ENCODE measurements around the gene TMEM184B.

TMEM184B gene

DNA sequence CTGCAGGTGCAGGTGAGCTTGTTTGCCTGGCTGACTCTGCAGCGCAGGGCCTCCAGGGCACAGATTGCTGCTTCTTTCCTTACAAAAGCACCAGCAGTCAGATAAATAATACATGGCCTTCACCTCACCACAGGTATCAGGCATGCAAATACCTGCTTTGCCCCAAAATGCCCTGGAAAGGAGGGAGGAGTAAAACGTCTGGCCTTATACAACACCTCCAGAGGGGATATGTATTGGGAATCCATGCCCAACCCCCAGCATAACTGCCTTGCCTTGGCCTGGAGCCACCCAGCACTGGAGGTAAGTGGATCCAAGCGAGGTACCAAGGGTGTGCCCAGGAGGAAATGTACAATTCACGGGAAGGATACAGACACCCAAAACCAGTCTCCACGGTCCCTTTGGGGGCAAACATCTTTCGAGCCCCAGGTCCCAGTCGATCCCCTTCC is 860 bp downstream of the TMEM184B start:
- peak; percentile 32 for DNase-seq

DNA sequence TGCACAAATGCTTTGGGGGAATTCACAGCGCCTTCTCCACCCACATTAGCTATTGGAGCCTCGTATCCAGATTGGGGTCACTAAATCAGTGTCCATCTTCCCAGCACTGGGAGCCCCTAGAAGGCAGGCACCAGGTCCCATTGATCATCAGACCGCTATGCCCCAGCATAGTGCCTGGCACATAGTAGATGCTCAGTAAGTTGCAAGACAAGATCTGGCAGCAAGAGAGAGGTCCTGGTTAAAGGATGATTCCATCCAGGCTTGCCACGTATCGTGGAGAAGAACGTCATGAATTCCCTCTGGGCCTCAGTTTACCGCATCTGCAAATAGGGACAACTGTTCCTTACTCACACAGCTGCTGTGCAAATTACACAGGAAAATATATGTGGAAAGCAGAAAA is 1.7 kb downstream of the TMEM184B start:
- no peak for DNase-seq

DNA sequence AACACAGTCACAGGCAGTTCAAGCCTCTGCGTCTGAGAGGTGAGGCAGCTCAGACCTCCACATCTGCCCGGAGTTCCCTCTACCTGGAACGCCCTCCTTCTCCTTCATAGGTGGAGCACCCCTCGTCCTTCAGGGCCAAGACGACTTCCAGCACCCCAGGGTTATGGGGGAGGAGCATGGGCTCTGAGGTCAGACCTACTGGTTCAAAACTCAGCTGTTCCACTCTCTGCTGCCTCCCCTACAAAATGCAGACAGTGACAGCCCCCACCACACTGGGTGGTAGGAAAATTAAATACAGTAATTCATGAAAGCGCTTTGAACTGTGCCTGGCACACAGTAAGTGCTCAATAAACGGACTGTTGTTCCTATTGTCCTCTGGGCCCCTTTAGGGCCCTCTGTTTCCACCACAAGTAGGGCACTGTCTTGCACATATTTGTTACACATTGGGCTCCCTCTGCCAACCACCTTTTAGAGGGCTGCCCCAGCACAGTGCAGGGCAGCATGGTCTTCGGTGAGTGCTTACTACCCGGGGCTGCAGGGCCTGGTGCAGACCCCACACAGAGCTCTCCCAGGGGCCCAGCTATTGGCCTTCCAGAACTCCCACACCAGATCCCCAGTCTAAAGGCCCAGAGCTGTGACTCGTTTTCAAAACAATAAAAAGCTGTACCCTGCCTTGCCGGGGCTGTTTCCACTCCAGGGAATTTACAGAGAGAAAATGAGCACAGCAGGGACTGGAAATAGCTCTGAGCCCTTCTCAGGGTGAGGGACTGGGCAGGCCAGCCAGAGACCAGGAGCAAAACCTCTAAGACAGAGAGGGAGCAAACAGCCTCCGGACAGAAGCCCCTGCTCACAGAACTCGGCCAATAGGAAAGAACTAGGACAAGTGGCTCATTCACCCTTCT is 2.5 kb downstream of the TMEM184B start:
- no peak for DNase-seq

DNA sequence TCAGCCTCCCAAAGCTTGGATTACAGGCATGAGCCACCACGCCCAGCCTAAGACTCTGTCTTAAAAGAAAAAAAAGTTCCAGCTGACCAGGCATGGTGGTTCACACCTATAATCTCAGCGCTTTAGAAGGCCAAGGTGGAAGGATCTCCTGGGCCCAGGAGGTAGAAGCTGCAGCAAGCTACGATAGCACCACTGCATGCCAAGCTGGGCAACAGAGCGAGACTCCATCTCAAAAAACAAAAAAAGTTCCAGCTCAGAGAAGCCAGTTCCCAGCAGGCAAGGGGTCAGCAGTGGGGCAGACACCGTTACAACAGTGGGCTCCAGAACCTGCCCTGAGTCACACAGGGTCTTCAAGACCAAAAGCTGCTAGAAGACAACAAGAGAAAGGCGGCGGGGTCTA is 3.3 kb downstream of the TMEM184B start:
- no peak for DNase-seq

DNA sequence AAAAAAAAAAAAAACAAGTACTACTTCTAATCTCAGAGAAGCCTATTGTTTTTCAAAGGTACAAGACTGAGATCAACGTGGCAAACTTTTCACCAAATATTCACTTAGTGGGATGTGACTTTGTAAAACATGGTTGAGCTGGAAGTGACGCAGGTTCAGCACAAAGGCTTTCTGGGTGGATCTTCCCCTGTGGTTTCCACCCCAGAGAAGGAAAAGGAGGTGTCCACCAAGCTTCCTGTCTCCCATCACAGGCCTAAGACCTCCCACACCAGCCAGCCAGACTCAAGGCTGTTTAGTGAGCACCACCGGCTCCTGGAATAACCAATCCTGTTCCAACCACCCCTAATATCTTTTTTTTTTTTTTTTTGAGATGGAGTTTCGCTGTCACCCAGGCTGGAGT is 5.7 kb downstream of the TMEM184B start:
- DNase-seq: no peak

DNA sequence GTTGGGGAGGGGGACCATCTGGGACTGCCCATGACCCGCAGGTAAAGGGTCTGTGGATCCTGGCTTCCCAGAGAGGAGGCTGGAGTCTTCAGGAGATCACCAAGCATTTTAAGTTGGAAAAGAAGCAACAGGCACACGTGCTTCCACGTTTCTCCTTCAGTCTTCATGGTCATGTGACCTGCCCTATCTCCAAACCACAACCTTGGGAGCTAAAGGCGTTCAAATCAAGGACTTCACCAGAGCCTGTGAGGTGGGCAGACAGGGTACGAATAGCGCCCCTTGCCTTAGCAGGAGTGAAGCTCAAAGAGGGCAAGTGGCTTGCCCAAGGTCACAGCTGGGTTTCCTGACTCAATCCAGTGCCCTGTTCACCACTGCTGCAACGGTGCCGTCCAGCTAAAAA is 6.7 kb downstream of the TMEM184B start:
- no peak for DNase-seq

DNA sequence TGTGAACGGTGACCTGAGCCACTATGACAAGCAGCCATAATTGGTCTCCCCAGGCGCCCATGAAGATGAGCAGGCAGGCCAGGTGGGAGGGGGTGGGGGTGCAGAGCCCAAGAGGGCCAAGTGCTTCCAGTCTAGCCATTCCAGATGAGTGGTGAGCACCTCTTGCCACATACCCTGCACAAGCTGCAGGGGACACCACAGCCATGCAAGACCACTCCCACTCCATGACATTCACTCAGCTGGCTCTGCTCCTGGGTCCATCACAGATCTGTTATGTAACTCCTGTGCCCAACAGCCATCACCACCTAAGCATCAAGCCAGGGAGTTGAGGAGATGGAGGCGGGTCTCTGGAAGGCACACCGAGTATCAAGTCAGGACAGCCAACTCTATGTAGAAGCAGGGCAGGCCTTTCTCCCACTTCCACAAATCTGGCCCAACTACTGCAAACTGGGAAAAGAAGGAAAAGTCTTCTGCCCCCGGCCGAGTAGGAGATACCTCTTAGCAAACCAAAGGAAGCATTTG is 8.4 kb downstream of the TMEM184B start:
- DNase-seq: no peak

DNA sequence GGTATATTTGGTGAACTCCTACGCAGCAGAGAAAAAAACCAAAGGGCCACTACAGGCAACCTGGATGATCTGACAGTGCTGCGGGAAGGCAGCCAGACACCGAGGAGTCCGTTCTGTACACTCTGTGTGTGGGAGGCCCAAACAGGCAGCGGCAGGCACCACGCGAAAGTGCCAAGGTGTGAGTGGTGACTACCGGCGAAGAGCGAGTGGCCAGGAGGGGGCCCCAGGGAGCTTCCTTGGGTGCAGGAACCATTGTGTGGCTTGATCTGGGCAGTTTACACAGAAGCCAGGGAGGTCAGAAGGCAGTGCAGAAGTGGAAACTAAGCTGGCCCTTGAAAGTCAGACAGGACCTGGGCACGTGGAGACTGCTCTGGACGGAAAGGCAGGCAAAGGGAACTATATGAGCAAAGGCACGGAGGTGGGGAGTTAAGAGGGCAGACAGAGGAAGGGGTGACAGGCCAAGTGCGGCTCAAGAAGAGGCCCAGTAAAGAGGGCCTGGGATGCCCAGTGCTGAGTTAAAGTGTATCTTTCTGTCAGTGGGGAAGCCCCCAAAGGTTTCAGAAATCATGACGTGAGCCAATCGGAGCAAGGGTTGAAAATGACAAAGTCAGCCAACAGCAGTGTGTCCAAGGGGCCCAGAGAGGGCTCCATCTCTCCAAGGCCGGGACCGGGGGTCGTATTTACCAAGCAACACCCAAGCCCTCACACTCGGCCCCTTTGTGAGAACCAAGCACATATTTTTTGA is 10.6 kb downstream of the TMEM184B start:
- DNase-seq: peak; percentile 39

DNA sequence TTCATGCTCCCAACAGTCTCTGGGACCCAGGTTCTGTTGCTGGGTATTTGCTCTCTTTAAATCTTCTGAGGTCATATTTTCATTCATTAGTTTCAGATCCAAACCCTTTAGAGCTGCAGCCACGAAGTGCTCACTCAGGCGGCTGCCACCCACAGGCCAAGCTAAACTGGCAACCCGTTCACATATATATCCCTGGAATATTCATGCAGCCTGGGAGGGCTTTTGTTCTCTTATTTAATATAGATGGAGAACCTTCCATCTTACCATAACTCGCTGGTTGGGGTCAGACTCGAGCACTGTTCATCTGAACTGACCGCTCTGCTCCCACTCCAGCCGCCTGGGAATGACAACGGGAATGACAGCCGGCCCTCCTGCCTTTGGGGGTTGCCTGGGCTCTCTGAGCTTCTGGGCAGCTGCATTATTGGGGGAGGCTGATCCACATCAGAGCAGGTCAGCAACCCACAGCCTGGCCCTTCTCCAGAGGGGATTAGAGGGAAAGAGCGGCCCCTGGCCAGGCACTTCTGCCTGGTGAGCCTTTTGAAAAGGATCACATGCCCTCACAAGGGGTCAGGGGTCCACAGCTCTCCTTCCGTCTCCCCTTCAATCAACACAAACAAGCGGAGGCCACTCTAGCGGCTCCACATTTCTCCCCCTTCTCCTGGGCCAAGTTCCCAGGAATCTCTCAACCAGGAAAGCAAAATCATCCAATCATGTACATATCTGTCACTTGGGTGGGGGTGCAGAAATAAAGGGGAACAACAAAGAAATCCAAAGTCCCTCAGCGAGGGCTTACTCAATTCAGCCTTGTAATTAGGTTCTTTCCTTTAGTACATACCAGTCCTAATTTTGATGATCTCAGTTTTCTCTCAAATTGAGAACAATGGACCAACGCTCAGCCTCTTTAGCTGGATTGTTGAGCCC is 11.8 kb downstream of the TMEM184B start:
- no peak for DNase-seq

DNA sequence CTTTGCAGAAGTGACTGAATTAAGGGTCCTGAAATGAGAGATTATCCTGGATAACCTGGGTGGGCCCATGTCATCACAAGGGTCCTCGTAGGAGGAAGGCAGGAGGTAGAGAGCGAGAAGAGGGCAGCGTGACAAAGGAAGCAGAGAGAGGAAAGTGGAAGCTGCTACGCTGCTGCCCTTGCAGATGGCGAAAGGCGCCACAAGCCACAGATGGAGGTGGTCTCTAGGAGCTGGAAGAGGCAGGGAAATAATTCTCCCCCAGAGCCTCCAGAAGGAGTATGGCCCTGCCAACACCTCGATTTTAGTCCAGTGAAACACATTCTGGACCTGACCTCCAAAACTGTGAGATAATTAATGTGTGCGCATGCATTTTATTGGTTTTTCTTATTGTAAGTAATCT is 13.4 kb downstream of the TMEM184B start:
- no peak for DNase-seq

DNA sequence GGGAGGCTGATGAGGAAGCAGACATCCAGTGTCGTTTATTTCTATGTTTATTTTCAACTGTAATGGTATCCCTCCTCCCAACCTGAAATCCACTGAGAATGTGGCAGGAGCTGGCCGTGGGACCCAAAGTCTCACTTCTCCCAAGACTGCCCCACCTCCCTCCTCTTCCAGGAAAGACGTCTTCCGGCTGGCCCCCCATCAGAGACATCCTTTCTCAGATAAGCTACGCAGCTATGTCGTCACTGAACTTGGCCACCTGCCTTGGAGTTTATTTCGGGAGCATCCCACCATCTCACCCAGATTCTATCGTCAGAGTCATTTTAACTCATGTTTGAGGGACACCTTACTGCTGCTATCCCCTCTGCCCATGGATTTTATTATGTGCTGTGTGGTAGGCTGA is 13.9 kb downstream of the TMEM184B start:
- no peak for DNase-seq

DNA sequence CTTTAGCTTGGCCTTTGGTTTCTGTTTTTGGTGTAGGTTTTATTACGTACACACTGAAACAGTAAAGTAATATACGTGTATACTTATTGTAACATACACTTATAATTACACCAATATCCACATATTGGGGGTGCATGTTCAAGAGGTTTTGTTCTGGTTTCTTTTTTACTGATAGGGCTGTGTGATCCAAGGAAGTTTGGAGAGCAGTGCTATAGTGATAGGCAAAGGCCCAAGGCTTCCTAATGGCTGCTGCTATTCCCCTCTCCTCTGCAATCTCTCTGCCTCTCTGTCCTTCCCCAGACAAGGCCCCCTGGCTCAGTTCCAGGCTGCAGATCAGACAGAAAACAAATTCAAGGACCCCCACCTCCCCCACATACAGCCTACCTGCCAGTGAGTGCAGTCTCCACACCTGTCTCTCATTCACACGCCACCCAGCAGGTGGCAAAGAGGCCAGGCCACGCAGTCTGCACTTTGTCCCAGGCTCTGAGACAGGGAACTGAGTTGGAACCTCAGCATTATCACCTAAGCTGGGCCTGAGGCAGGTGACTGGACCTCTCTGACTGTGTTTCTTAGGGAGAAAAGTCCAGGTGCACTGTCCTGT is 15.1 kb downstream of the TMEM184B start:
- DNase-seq: no peak

DNA sequence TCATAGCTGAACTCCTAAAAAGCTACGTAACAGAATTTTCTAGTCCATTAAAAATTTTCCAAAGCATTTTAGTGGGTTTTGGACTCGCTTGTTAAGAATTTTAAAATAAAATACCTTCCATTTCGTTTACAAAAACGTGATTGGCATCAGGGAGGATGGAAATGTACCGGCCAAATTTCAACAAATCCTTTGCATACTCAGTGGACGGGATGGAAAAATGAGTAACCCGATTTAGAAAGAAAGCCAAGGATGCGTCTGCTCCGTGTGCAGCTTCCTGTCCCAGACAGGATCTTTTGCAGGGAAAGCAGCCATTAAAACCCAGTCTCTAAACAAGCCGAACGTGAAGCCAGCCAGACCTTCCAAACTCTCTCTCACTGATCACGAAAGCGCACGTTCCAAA is 15.6 kb downstream of the TMEM184B start:
- no peak for DNase-seq

DNA sequence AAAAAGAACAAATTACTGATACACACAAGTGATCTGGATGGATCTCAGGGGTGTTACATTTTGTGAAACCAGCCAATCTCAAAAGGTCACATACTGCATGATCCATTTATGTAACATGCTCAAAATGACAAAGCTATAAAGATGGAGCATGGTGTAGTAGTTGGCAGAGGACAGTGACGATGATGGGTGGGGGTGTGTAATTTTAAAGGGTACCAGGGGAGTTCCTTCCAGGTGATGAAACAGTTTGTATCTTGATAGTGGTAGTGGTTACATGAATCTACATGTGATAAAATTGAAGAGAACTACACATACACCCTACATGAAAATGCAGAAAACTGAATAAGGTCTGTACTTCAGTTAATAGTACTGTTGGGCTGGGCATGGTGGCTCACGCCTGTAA is 17.1 kb downstream of the TMEM184B start:
- no peak for DNase-seq

DNA sequence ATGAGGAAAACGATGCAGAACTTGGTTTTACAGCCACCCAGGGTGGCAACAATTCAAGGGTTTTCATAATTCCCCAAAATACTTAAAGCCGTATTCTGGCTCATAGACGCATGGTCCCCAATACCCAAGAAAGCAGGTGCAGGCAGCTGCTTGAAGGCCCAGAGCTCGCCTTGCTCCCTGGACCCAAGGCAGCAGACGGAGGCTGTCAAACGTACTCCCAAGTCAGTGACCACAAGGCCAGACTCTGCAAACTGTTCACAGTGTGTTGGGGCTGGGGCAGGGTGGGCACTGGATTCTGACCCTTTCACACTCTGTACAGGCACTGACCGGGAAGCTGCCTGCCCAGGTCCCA is 21.5 kb downstream of the TMEM184B start:
- no peak for DNase-seq

DNA sequence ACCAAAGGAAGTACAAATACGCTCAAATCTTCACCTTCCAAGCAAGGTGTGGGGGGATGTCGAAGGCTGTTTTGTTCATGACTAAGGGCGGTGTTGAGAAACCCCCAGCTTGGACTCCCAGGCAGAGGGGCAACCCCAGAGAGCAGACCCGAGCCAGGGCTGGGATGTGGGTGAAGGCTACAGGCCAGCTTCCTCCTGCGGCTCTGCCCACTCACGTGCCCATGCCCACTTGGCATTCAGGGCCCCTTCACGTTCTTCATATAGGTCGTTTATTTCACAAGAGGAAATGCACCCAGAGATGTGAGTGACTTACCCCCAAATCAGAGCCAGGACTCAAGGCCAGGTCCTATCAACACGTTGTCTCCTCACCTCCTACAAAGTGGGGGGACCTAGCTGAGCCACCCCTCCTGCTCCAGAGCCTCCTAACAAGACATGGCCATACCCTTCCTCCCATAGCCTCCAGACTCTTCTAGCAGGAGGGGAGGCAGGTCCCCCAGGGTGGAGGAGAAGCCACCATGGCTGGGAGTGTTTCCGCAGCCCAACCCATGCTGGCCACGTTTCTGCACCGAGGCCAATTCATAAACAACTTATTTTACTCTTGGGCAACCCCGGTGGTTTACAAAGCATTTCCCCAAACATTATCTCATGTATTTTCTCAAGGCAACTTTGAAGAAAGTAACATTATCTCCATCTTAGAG is 22.0 kb downstream of the TMEM184B start:
- no peak for DNase-seq

DNA sequence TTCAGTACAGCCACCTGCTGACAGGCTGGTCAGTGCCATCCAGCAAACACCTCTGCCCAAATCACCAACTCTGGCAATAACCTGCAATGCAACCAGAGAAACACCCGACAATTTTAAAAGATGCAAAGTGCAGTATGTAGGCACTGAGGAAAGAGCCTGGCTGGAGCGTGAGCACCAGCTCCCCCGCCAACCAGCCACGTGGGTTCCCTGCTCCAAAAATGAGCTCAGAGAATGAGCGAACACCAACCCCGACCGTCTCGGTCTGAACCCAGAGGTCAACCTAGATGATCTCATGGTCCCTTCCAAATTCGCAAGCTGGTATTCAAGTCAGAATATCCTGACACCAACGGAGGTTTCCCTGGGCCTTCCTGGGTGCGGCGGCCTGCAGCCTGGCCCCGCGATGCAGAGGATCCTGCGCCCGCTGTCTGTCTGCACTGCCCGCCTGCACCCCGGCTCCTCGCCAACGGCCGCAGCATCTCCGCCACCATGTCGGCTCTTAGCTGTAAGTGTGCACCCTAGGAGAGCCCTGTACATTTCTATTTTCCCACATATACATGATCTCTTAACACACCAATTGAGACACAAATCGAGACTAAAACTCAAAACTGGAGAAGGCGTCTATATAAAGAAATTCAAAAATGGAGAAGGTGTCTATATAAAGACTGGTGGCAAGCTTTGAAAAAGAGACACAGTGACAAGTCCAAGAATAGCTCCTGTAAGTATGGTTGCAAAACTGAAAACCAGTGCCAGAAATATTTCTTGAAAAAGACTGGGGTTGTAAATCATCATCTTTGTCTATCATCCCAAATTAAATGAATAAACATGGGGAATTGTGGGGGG is 22.8 kb downstream of the TMEM184B start:
- DNase-seq: no peak

DNA sequence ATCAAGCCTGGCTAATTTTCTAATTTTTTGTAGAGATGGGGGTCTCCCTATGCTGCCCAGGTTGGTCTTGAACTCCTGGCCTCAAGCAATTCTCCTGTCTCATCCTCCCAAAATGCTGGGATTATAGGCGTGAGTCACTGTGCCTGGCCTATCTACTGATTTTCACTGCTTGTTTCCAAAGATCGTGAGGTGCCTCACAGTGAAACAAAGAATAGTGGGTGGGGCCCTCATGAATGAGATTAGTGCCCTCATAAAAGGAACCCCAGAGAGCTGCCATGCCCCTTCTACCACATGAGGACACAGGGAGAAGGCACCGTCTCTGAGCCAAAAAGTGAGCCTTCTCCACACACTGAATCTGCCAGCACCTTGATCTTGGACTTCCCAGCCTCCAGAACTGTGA is 23.5 kb downstream of the TMEM184B start:
- DNase-seq: no peak

DNA sequence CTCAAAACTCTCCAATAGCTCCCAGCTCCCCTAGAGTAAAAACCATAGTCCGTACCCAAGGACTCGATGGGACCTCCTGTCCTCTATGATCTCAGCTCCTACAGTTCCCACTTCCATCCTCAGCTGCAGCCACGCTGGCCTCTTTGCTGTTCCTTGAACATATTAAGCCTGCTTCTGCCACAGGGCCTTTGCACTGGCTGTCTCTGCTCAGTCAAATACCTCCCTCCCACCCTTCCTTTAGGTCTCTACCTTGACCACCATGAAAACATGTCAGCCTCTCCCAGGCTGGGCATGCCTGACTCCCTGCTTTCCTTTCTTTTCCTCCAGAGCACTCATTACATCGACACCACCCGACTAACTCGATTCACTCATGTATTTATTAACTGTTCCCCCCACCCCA is 24.5 kb downstream of the TMEM184B start:
- no peak for DNase-seq

DNA sequence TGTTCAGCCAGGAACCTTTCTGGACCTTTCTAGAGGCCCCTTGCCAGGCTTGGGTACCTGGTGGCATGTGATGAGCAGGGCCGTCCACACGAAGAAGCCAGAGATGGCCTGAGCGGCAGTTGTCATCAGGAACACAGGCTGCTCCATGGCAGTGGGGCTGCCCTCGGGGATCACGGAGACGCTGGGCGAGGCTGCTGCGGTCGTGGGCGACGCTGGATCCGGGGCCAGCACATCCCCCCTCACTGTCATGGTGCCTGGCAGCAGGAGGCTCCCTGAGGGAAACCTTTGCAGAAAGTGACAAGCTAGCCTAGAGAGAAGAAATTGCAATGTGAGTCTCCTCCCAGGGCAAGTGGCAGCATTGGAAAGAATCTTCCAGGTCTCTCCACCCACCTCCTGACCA is 25.1 kb downstream of the TMEM184B start:
- DNase-seq: no peak

DNA sequence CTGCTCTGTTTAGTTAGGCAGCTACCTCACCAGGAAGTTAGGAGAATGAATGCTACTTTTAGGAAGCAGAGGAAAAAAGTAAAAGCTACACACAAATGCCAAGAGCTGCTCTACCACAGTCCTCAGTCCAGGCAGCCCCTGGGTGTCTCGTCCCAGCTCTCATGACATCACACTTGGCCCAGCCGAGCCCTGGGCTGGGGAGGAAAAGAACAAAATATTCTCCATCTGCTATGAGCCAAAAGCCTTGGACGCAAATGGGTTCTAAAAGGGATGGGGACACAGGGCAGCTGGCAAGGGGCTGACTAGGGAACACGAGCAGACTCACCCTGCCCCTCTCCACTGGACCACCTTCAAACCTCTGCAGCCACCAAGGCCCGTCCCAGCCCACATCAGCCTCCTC is 26.1 kb downstream of the TMEM184B start:
- DNase-seq: no peak

Data from NCI-H82 (cell line).